ENCODE results near the gene JAKMIP1. TPM values are rescaled to one million over a fixed set of nuclear protein-coding genes. Genes with fewer than 3 reads are reported as not detected.
A peak's percentile ranks its signal among the peaks of the same experiment; 100 is the strongest.
"Not testable (repeated sequence)": the region's sequence is repeated elsewhere in the genome, so short reads cannot be mapped to it uniquely, and the experiment has no call there.

The JAKMIP1 gene
- total RNA-seq, 1 donor from 2014 or later, result not detected

DNA sequence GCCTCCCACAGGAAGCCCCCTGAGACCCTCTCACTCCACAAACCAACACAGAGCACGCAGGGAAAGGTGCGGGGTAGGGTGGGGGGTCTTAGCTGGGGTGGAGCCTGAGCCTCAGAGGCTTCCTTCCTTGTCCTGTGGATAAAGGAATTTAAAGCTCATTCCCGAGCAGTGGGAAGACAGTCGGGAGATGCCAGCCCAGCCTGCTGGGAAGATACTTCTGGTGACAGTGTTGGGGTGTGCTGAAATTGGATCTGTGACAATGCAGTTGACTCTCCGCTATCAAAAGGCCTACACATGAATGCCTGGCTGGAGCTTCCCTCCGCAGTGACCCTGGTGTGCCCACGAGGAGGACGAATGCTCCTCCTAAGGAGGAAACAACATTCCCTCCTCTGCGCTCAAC lies 45.5 kb downstream of the JAKMIP1 start:
- no peak for DNase-seq (ENCODE audit: low spot score)
- intact Hi-C loops (cut with DNase I), result no loop called here

DNA sequence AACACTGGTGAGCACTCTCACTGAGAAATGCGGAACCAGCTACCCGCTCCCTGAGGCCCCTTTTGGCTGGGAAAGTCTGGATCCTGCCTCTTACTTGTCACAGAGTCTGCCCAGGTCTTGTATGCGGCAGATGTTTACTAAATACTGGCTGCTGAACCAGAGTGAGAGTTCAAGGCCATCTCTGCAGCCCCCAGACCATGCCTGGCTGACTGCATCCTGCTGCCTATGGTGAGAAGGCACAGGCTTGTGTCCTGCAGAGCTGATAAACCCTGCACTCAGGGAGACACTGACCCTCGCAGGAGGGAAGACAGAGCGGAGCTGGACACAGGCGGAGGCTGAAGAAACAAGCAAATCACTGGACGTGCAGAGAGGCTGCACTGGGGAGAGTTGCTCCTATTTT lies 46.5 kb downstream of the JAKMIP1 start:
- DNase-seq (ENCODE audit: low spot score), result no peak
- intact Hi-C loops (cut with DNase I), result no loop called here

DNA sequence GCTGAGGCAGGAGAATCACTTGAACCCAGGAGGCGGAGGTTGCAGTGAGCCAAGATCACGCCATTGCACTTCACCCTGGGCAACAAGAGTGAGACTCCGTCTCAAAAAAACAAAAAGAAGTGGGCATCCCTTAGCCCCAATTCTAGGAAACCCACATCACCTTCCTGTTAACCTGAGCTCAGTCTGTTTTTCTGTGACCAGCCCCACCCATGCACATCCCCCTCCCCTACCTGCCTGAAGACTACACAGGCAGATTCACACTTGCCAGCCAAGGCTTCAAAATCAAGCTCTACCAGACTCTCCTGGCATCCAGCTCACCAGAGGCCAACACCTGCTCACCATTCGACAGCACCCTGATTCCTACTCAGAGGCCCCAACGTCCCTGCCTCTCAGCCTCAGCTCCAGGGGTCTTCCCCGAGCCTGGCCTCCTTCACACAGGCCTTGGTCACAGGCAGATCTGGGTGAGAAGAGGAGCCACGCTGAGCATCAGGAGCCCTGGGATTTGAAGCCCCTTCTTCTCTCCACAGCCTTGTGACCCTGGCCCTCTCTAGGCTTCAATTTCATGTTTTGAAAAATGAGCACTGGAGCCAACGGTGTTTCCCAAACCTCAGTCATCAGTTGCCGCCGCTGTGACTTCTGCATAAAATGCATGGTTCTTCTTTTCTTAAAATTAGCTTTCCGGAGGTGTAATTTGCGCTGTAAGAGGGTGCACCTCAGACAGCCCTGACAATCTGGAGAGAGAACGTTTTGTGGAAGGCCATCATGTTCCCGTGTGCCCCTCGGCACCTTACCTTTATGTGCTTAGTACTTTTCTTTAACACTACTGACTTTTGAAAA lies 47.3 kb downstream of the JAKMIP1 start:
- no peak for DNase-seq (ENCODE audit: low spot score)
- intact Hi-C loops (cut with DNase I), result no loop called here

DNA sequence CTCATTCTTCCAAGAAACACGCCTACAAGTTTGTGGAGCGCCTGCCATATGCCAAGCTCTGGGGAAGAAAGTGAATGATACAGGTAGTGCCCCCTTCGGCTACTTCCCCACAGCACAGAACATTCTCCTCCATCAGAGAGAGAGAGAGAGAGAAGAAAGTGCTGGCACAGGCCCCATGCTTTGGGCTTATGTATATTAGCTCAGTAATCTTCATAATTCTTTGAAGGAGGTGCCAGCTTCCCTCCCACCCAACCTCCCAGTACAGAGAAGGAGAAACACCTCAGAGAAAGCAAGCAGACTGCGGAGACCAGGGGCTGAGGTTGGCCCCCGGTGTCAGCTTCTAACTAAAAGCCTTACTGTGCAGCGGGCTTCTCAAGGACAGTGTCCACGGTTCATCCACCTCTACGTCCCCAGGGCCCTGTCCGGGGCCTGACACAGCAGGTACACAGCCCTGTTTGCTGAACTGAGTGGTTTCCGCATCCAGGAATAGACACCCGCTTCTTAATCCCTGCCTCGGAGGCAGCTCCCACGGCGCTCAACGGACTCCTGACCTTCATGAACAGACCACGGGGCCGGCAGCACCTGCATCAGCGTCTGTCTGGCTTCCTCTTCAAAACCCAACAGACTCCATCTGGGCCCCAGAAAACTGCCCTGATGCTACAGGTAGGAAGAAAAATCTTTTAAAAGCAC lies 50.2 kb downstream of the JAKMIP1 start:
- intact Hi-C loops (cut with DNase I), result no loop called here
- no peak for DNase-seq (ENCODE audit: low spot score)

DNA sequence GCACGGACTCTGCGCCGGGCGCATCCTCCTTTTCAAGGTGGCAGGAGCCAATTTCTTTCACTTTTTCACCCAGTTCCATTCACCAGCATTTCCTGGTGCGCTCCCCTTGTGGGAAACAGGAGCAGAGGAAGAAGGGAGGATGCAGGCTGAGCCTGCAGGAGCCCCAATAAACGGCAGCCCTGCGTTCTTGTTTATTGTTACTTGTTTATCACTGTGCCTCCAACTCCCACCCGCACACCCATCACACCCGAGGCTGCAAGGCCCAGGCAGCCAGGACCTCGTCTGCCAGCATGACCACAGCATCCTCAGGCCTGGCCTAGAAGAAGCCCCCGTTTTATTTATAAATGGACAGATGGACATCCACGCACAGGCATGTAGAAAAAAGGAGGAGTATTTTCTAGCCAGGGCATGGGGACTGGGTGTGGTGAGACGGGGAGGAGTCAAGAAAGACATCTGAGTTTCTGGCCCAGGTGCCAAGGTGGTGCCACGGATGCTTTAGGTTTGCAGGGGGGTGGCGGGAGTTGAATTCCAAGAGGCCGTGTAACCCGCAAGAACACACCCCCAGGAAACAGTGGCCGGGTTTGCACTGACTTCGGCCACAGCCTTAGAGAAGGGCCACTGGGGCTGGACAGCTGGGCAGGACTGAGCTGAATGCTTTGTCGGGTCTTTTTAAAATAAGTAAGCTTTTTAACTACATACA lies 51.7 kb downstream of the JAKMIP1 start:
- intact Hi-C loops (cut with DNase I), result no loop called here
- no peak for DNase-seq (ENCODE audit: low spot score)

DNA sequence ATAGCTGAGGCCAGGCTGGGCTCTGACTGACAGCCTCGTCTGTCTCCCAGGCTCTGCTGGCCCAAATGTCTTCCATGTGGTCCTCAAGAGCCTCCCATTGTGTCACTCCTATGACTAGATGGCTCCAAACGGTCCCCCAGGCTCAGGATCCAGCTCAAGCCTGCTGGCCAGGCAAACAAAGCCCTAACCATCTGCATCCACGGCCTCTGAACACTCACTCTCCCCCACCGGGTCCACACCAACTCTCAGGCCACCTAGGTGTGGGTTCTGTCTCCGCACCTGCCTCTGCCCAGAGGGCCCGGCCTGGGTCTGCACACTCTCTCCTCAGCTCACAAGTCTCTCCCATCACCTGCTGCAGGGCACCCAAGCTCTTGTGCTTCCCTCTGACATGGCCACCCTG lies 52.9 kb downstream of the JAKMIP1 start:
- intact Hi-C loops (cut with DNase I), result no loop called here
- DNase-seq (ENCODE audit: low spot score), result peak; percentile 50

DNA sequence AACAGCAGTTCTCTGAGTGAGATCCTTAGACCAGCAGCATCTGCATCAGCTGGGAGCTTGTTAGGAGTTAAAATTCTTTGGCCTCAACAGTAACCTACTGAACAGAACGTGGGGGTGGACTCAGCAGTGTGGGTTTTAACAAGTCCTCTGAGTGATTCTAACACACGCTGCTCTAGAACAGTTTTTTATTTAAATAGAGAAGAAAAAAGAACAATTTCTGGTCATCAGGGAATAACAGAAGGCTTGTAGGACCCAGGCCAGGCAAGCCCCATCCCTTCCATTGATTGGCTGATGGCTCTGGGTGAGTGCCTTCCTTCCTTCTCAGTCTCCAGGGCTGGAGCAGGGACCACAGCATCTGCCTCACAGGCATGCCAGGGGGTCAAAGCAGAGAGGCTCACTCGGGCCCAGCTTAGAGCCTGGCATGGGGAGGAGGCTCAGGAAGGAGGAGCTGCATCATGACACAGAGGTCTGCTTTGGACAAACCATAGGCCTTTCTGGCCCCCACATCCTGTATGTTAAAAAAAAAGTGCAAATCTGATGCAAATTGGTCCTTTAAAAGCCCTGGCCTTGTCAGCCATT lies 56.7 kb downstream of the JAKMIP1 start:
- DNase-seq (ENCODE audit: low spot score), result no peak

DNA sequence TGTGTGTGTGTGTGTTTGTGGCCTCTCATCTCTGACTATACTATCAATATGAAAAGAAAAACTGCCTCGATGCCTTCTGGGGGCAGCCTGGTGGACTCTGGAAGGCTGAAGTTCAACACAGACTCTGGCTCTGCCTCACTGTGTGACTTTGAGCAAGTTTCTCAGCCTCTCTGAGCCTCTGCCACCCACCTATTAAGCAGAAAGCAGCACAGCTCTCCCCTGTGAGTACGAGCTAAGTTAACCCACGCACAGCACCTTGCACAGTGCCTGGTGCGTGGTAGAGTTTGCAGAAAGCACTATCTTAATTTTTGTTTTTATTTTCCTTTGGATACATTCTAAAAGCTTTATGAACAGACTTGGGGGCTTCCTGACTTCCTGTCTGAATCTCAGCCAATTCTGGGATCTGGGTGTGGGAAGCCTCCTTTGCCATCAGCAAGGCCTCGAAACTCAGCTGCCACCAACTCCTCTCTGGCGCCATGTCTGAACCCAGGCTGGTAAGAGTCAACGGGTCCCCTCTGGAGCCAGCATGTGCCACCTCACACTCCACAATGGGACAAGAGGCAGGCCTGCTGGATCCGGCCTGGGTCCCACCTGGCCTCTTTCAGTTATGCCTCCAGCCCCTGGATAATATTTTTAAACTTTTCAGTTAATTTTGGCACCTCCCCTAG lies 57.3 kb downstream of the JAKMIP1 start:
- DNase-seq (ENCODE audit: low spot score), result no peak
- intact Hi-C loops (cut with DNase I), result no loop called here

More for the DNA sequence above, 56.7 kb downstream of the JAKMIP1 start:
- intact Hi-C loops (cut with DNase I), result no loop called here

DNA sequence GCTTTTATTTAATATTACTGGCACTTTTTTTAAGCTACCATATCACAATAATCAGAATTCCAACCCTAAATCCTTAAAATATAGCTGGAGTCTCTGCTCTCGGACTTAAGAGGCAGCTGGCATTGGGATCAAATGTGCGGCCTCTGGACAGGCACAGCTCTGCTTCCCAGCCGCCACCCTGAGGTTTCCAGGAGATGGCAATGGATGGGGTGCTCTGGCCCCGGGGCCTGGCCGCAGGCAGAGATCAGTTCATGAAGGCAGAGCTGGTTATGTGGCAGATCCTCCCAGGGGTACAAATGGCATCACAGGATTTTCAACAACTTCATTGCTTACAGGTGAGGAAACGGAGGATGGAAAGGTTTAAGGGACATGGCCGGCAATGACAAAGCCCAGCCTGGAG lies 57.8 kb downstream of the JAKMIP1 start:
- intact Hi-C loops (cut with DNase I), result no loop called here
- no peak for DNase-seq (ENCODE audit: low spot score)

DNA sequence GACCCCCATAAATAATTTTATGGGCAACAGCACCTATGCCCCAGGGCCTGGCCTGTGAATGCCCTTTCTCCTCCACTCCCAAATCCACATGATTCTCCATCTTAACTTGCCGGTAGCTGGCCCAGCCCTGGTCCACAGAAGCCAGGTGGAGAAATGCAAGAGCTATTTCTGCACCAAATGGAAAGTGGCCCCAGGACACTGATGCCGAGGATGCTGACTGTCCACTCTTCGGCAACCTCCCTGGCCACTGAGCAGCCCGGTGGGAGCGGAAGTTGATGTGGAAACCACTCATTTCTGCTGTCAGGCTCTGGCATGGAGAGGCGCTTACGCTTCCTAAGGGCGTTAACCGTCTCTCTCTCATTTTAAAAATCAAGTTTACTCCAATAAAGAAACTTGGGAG lies 58.8 kb downstream of the JAKMIP1 start:
- no peak for DNase-seq (ENCODE audit: low spot score)
- intact Hi-C loops (cut with DNase I), result no loop called here

DNA sequence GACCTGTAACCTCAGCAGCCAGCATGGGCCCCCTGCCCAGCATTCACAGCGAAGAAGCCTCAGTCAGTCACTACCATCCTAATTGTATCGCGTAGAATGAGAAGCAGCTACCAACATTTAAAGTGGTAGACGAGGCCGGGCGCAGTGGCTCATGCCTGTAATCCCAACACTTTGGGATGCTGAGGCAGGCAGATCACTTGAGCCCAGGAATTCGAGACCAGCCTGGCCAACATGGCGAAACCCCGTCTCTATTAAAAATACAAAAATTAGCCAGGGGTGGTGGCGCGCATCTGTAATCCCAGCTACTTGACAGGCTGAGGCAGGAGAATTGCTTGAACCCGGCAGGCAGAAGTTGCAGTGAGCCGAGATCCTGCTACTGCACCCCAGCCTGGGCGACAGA lies 59.3 kb downstream of the JAKMIP1 start:
- intact Hi-C loops (cut with DNase I); DNase-seq (ENCODE audit: low spot score): not testable (repeated sequence)

DNA sequence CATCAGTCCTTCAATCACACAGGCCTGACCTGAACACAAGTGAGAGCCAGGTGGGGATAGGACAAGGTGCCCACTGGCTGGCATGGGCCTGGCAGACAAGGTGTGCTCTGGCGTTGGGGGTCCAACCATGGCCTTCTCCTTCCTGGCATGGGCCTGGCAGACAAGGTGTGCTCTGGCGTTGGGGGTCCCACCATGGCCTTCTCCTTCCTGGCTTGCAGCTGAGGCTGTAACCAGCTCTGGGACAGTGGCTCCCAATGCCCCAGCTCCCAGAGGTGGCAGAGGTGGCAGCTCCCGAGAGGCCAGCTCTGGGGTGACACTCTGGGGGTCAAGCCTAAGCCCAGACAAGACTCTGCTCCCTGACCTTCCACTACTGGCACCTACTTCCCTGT lies 62.6 kb downstream of the JAKMIP1 start:
- no peak for DNase-seq (ENCODE audit: low spot score)
- intact Hi-C loops (cut with DNase I), result no loop called here

DNA sequence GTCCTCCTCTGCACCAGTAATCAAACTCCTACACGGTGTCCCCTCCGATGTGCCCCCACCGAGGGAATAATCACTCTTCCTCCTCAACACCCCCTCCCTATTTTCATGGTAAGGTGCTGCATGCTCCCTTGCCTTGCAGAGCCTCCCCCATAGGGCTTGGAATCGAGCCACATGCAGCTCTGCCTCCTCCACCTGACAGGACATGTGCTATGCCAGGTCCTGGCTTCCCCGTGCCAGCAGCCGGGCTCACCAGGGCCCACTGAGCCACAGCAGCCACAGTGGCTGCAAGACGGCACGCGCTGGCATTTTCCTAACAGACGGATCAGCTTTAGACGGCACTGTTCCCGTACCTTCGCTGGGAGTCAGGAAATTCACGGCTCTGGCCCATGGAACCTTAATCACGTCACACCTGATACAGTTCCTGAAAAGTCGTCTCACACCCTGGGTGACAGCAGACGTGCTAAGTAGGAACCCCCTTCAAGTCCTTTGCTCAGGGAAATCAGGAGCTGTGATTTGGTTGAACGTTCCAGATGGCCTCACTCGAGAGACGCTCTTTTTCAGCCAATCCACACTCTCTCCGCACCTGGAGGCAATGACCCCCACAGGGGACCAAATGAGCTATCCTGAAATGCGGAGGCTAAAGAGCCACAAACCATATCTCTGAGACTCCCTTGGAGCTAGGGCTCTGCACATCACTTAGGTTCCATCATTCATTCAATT lies 63.2 kb downstream of the JAKMIP1 start:
- intact Hi-C loops (cut with DNase I), result no loop called here
- no peak for DNase-seq (ENCODE audit: low spot score)

DNA sequence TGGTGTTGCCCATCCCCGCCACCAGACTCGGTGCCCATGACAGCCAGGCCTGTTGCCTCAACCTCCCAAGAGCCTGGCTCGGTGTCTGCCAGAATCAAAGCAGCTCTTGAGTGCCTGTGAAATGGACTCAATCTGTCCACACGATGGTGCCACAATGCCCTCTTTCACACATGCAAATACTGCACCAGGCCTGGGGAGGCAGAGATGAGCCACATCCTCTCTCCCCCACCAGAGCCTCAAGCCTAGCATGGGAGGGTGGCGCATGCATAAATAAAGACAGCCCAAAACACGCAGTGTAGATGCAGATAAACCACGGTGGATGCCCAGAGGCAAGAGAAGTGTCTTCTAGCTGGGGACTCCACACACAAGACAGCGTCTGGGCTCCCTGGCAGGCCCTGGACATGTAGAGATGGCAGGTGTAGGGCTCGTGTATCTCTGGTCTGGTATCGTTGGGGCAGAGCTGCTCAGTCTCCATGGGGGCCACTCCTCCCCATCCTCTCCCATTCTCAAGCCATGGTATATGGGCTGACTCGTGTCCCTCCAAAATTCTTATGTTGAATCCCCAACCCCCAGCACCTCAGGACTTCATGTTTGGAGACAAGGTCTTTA lies 65.6 kb downstream of the JAKMIP1 start:
- intact Hi-C loops (cut with DNase I), result no loop called here
- no peak for DNase-seq (ENCODE audit: low spot score)

DNA sequence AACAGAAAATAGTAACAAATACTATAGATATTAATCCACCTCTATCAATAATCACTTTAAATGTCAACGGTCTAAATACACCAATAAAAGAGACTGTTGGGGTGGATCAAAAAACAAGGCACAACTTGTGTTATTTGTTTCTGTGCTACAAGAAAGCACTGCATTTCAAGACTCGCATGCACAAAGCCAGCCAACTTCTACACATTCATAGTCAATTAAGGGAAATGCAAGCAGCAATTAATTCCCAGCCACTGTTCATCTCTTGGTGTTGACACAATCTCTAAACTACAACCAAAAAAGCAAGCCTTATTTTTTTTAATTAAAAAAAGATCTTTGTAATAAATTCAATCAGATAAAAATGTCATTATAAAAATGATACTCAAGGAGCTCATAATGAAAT lies 67.6 kb downstream of the JAKMIP1 start:
- DNase-seq (ENCODE audit: low spot score), result no peak
- intact Hi-C loops (cut with DNase I), result no loop called here

DNA sequence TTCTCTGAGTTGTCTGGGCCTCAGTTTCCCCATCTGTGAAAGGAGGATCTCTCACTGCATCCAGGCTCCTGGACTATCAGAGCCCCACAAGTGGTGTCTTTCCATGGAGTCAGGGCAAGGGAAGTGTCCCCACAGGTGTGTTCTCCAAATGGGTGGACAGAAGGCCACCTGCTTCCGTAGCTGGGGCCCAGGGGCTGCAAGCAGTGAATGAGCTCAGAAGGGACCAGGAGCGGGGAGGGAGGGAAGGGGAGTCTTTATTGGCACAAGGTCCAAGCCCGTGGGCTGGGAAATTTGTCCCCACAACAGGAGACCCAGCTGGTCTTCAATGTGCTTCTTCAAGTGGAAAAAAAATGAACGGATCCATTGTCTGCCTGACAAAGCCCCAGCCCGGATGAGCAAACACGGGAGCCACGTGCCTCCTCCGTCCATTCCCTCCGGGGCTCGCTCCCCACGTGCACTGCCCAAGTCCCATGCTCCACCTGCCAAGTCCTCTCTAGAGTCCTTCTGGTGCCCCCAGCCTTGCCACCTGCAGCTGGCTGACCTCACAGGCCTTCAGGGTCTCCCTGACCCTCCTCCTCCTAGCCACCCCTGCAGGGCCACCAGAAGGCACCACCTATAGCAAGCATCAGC lies 72.0 kb downstream of the JAKMIP1 start:
- intact Hi-C loops (cut with DNase I), result no loop called here
- no peak for DNase-seq (ENCODE audit: low spot score)

DNA sequence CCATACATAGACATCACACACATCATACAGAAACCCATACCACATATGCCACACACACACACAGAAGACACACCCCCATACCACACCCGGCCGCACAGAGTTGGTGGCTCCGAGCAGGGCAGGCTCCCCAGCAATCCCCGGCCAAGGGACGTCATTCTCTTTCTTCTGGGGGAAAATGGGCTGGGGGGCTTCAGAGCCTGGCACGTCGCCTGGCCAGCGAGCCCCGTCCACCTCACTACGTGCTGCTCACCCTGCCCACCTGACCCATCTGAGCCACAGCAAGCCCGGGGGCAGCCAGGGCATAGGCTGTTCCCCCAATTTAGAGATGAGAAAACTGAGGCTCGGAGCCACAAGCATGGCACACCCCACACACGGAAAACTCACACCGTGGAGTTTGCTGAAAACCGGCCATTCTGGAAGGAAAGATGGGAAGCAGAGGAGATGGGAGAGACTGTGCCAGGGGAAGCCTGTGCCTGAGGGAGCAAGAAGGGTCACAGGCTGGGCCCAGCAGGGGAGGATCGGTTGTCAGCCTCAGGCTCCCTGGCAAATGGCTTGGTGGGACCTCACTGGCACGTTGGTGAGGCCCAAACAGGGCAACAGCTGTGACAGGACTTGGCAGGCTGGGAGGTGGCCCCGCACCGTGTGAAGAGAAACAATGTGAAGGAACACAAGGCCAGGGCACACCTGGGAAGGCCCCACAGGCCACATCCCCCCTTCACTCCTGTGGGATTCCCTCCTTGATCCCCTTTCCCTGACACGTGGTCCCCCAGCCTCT lies 73.2 kb downstream of the JAKMIP1 start:
- intact Hi-C loops (cut with DNase I), result no loop called here

More for the DNA sequence above, 73.2 kb downstream of the JAKMIP1 start:
- DNase-seq (ENCODE audit: low spot score), result peak; percentile 59

All from cardiac septum (tissue), 1 donor.